Measurements from ENCODE around the gene UBTD1. TPM values are rescaled to one million over a fixed set of nuclear protein-coding genes. Genes with fewer than 3 reads are reported as not detected.

The UBTD1 gene
- total RNA-seq, 2 donors from 2014 or later = 19.1 to 19.3 TPM

DNA sequence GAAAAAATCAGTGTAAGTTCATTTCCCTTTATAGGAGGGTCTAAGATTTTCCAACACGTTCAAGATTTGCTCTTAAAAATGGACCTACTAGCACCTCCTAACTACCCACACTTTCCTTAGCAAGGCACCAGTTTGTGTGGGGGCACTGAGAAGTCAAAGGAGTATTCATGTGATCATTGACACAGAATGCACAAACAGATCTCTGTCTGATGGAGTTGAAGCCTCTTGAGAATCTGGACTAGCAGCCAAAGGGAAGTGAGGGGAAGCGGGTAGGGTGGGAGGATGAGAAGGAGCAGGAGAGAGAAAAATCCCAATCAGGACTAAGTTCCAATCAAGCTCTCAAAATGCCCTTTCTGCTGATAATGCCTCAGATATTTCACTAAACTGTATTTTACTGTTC lies 4.6 kb upstream of the UBTD1 start:
- H3K4me3 ChIP-seq (ENCODE audit: low read length) = no peak overlapping the region
- Mint-ChIP-seq H3K27me3 (ENCODE audit: insufficient read depth) (no peaks in the 10 kb centered on the region), H3K4me1 (peaks cover 23% of the 10 kb centered on the region), H3K36me3 (ENCODE audit: low read depth) (peaks cover 5% of the 10 kb centered on the region), H3K9me3 (no peaks in the 10 kb centered on the region), H3K4me3 (no peak overlapping the region), H3K27ac (peak overlapping the region; percentile 30)
- no peak overlapping the region for H3K27ac ChIP-seq (ENCODE audit: low read depth, low read length)
- no peaks in the 10 kb centered on the region for H3K27me3 ChIP-seq (ENCODE audit: control insufficient read depth, insufficient read depth, low read length, poor library complexity, severe bottlenecking)
- H3K9me3 ChIP-seq (ENCODE audit: control insufficient read depth, low read length) = no peaks in the 10 kb centered on the region
- TF ChIP-seq, protein P1, sequence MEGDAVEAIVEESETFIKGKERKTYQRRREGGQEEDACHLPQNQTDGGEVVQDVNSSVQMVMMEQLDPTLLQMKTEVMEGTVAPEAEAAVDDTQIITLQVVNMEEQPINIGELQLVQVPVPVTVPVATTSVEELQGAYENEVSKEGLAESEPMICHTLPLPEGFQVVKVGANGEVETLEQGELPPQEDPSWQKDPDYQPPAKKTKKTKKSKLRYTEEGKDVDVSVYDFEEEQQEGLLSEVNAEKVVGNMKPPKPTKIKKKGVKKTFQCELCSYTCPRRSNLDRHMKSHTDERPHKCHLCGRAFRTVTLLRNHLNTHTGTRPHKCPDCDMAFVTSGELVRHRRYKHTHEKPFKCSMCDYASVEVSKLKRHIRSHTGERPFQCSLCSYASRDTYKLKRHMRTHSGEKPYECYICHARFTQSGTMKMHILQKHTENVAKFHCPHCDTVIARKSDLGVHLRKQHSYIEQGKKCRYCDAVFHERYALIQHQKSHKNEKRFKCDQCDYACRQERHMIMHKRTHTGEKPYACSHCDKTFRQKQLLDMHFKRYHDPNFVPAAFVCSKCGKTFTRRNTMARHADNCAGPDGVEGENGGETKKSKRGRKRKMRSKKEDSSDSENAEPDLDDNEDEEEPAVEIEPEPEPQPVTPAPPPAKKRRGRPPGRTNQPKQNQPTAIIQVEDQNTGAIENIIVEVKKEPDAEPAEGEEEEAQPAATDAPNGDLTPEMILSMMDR (conservative IDR thresholded peaks at IDR 0.05) = no peak
- DNase-seq = no peak
- 81 to 83% methylated on average over 1 to 2 of the region's 2 CpGs for WGBS, 2 experiments (ENCODE audit: insufficient coverage in 1 of 2, insufficient read length in 1 of 2)
- no peak overlapping the region for H3K9ac ChIP-seq (ENCODE audit: extremely low read depth, low read length, poor library complexity, severe bottlenecking)
- peaks cover 17% of the 10 kb centered on the region for H3K36me3 ChIP-seq (ENCODE audit: control insufficient read depth, insufficient read depth, low read length)
- peaks cover 7% of the 10 kb centered on the region for H3K4me1 ChIP-seq (ENCODE audit: control insufficient read depth, insufficient read depth, low read length)

DNA sequence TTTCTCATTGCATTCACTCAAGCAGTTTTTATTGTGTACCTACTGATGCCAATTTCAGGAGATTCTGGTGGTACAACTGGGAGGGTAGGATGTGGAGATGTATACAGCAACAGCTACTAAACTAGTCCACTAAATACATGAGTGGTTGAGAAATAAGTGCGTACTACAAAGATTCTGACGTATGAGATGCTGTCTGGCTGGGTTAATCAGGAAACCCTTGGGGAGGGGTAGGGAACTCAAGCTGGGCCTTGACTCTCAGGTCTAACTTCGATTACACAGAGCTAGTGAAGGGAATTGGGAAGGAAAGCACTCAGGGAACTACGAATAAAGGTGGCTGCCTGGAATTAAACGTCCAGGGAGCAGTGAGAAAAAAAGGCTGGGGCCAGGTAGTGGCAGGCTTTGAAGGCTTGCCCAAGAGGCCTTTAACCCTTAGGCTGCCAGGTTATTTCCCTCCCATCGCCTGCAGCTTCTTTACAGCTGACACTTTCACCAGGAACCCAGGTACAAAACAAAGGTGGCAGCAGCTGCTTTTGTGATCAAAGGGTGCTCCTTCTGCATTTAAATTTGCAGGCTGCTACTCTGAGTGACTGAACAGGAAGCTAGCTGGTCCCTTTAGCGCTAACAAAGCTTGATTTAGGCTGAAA lies 3.7 kb upstream of the UBTD1 start:
- peaks cover 5% of the 10 kb centered on the region for H3K27me3 ChIP-seq (ENCODE audit: control insufficient read depth, insufficient read depth, low read length, poor library complexity, severe bottlenecking)
- Mint-ChIP-seq H3K36me3 (ENCODE audit: low read depth) (peaks cover 5% of the 10 kb centered on the region), H3K4me3 (peak overlapping the region; percentile 9), H3K9me3 (no peaks in the 10 kb centered on the region), H3K27ac (peak overlapping the region; percentile 67), H3K27me3 (ENCODE audit: insufficient read depth) (peaks cover 5% of the 10 kb centered on the region), H3K4me1 (peaks cover 25% of the 10 kb centered on the region)
- H3K27ac ChIP-seq (ENCODE audit: low read depth, low read length) = no peak overlapping the region
- H3K4me1 ChIP-seq (ENCODE audit: control insufficient read depth, insufficient read depth, low read length) = peaks cover 7% of the 10 kb centered on the region
- H3K9ac ChIP-seq (ENCODE audit: extremely low read depth, low read length, poor library complexity, severe bottlenecking) = no peak overlapping the region
- TF ChIP-seq, protein P1 (conservative IDR thresholded peaks at IDR 0.05) = no peak
- H3K9me3 ChIP-seq (ENCODE audit: control insufficient read depth, low read length) = no peaks in the 10 kb centered on the region
- H3K4me3 ChIP-seq (ENCODE audit: low read length) = peak overlapping the region; percentile 64
- WGBS, 2 experiments (ENCODE audit: insufficient coverage in 1 of 2, insufficient read length in 1 of 2) = 34 to 38% methylated on average over 6 to 7 of the region's 7 CpGs
- H3K36me3 ChIP-seq (ENCODE audit: control insufficient read depth, insufficient read depth, low read length) = peaks cover 14% of the 10 kb centered on the region
- DNase-seq = peak; percentile 79

DNA sequence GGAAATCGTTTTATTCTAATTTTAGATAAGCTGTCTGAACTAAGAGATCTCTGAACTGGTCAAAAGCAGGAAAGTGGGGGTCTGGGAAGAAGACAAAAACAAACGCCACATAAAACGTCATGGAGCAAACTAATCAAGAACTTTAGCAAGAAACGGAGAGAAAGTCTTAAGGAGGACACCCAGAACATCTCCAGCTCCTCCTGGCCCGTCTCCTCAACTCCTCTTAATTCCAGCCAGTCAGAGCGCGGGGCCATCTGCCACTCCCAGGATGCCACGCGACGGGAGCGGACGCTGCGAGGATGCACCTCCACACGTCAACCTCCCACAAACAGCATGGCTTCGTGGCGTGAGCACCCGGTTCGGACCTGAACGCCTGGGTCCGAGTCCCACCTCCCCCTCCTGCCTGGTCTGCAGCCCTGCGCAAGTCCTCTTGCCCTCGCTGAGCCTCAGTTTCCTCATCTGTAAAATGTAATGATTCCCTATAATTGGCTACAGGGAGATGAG lies 1.1 kb upstream of the UBTD1 start:
- peak overlapping the region; percentile 98 for H3K4me3 ChIP-seq (ENCODE audit: low read length)
- Mint-ChIP-seq H3K27ac (peak overlapping the region; percentile 78), H3K27me3 (ENCODE audit: insufficient read depth) (peaks cover 21% of the 10 kb centered on the region), H3K9me3 (no peaks in the 10 kb centered on the region), H3K4me3 (peak overlapping the region; percentile 94), H3K4me1 (peaks cover 37% of the 10 kb centered on the region), H3K36me3 (ENCODE audit: low read depth) (peaks cover 6% of the 10 kb centered on the region)
- peaks cover 20% of the 10 kb centered on the region for H3K27me3 ChIP-seq (ENCODE audit: control insufficient read depth, insufficient read depth, low read length, poor library complexity, severe bottlenecking)
- DNase-seq = peak; percentile 88
- no peaks in the 10 kb centered on the region for H3K9me3 ChIP-seq (ENCODE audit: control insufficient read depth, low read length)
- peak overlapping the region; percentile 70 for H3K9ac ChIP-seq (ENCODE audit: extremely low read depth, low read length, poor library complexity, severe bottlenecking)
- peaks cover 14% of the 10 kb centered on the region for H3K36me3 ChIP-seq (ENCODE audit: control insufficient read depth, insufficient read depth, low read length)
- TF ChIP-seq, protein P1 (conservative IDR thresholded peaks at IDR 0.05) = no peak
- peak overlapping the region; percentile 83 for H3K27ac ChIP-seq (ENCODE audit: low read depth, low read length)
- H3K4me1 ChIP-seq (ENCODE audit: control insufficient read depth, insufficient read depth, low read length) = peaks cover 7% of the 10 kb centered on the region
- 1 to 2% methylated on average over 13 to 22 of the region's 22 CpGs for WGBS, 2 experiments (ENCODE audit: insufficient coverage in 1 of 2, insufficient read length in 1 of 2)
